ENCODE measurements around the gene COL4A3.

The COL4A3 gene

GRCh38 chr2:227241005-227241404, 76.6 kb downstream of the COL4A3 start:
- H3K36me3 ChIP-seq, result no peaks in the 10 kb centered on the region
- TF ChIP-seq, protein P1, sequence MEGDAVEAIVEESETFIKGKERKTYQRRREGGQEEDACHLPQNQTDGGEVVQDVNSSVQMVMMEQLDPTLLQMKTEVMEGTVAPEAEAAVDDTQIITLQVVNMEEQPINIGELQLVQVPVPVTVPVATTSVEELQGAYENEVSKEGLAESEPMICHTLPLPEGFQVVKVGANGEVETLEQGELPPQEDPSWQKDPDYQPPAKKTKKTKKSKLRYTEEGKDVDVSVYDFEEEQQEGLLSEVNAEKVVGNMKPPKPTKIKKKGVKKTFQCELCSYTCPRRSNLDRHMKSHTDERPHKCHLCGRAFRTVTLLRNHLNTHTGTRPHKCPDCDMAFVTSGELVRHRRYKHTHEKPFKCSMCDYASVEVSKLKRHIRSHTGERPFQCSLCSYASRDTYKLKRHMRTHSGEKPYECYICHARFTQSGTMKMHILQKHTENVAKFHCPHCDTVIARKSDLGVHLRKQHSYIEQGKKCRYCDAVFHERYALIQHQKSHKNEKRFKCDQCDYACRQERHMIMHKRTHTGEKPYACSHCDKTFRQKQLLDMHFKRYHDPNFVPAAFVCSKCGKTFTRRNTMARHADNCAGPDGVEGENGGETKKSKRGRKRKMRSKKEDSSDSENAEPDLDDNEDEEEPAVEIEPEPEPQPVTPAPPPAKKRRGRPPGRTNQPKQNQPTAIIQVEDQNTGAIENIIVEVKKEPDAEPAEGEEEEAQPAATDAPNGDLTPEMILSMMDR (IDR thresholded peaks at IDR 0.05; ENCODE audit: low read depth, low read length), result no peak
- H3K27me3 ChIP-seq (ENCODE audit: insufficient read depth, low read depth, severe bottlenecking), result no peaks in the 10 kb centered on the region
- H3K9me3 ChIP-seq (ENCODE audit: severe bottlenecking), result no peaks in the 10 kb centered on the region
- H3K4me3 ChIP-seq (ENCODE audit: low read depth, low read length), result no peak overlapping the region
- no peak overlapping the region for H3K27ac ChIP-seq
- no peak for DNase-seq

DNA sequence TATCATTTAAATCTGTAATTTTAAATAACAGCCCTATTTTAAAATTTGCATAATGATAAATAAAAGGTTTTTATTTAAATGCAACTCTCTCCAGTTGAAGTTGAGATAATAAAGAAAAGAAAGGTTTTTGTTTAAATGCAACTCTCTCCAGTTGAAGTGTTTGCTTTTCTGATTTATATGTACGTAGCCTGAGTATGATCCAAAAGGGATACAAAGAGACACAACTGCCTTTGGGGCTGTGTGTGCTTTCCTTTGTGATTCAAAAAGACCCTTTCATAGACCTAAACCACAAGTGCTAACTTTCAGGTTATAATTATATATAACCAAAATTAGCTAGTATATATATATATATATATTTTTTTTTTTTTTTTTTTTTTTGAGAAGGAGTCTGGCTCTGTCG, 84.5 kb downstream of the COL4A3 start:
- H3K27me3 ChIP-seq (ENCODE audit: insufficient read depth, low read depth, severe bottlenecking), result no peaks in the 10 kb centered on the region
- no peaks in the 10 kb centered on the region for H3K36me3 ChIP-seq
- no peak for DNase-seq
- no peak overlapping the region for H3K4me3 ChIP-seq (ENCODE audit: low read depth, low read length)
- TF ChIP-seq, protein P1 (IDR thresholded peaks at IDR 0.05; ENCODE audit: low read depth, low read length), result no peak
- no peak overlapping the region for H3K27ac ChIP-seq
- no peaks in the 10 kb centered on the region for H3K9me3 ChIP-seq (ENCODE audit: severe bottlenecking)

DNA sequence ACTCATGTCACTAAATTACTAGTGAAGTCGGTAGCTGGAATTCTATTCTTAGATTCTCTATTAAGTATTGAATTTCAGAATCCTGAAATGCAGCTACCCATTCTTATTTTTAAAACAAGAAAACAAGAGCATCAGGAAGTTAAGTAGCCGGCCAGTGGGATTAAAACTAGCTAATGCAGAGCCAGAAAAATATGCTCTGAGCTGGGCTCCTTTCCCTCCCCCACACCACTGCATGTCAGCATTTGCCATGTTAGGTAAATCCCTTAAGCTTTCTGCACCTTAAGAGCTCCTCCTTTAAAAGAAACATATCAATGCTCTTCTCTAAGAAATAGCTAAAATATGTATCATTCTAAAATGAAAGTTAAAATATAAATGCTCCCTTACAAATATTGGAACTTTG, 88.4 kb downstream of the COL4A3 start:
- no peak overlapping the region for H3K4me3 ChIP-seq (ENCODE audit: low read depth, low read length)
- TF ChIP-seq, protein P1 (IDR thresholded peaks at IDR 0.05; ENCODE audit: low read depth, low read length), result no peak
- H3K27me3 ChIP-seq (ENCODE audit: insufficient read depth, low read depth, severe bottlenecking), result no peaks in the 10 kb centered on the region
- H3K36me3 ChIP-seq, result no peaks in the 10 kb centered on the region
- DNase-seq, result peak; percentile 75
- H3K27ac ChIP-seq, result peak overlapping the region; percentile 65
- H3K9me3 ChIP-seq (ENCODE audit: severe bottlenecking), result no peaks in the 10 kb centered on the region

DNA sequence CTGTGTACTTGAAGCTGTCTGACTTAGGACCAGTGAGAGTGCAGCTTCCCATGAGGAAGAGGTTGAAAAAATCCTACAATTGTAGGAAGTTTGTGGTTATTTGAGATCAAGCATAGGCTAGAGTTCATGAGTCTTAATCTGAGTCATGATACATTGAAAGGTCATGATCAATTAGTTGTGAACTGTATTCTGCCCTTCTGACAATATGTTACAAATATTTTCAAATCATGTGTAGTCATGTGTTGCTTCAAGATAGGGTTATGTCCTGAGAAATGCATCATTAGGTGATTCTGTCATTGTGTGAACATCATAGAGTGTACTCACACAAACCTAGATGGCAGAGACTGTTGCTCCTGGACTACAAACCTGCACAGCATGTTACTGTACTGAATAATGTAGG, 92.2 kb downstream of the COL4A3 start:
- H3K4me3 ChIP-seq (ENCODE audit: low read depth, low read length), result no peak overlapping the region
- TF ChIP-seq, protein P1 (IDR thresholded peaks at IDR 0.05; ENCODE audit: low read depth, low read length), result no peak
- H3K27ac ChIP-seq, result no peak overlapping the region
- H3K36me3 ChIP-seq, result no peaks in the 10 kb centered on the region
- H3K27me3 ChIP-seq (ENCODE audit: insufficient read depth, low read depth, severe bottlenecking), result no peaks in the 10 kb centered on the region
- H3K9me3 ChIP-seq (ENCODE audit: severe bottlenecking), result no peaks in the 10 kb centered on the region
- no peak for DNase-seq

- DNase-seq, result no peak
- Histone ChIP-seq H3K27ac (no peak overlapping the region), H3K9me3 (ENCODE audit: severe bottlenecking) (no peaks in the 10 kb centered on the region), H3K27me3 (ENCODE audit: insufficient read depth, low read depth, severe bottlenecking) (no peaks in the 10 kb centered on the region), H3K4me3 (ENCODE audit: low read depth, low read length) (no peak overlapping the region), H3K36me3 (no peaks in the 10 kb centered on the region)
- TF ChIP-seq, protein P1 (IDR thresholded peaks at IDR 0.05; ENCODE audit: low read depth, low read length), result no peak
Measured at GRCh38 chr2:227257820-227258219, 93.4 kb downstream of the COL4A3 start.

- no peak for DNase-seq
- TF ChIP-seq, protein P1 (IDR thresholded peaks at IDR 0.05; ENCODE audit: low read depth, low read length), result no peak
- no peaks in the 10 kb centered on the region for H3K36me3 ChIP-seq
- H3K4me3 ChIP-seq (ENCODE audit: low read depth, low read length), result no peak overlapping the region
- H3K9me3 ChIP-seq (ENCODE audit: severe bottlenecking), result no peaks in the 10 kb centered on the region
- no peak overlapping the region for H3K27ac ChIP-seq
- no peaks in the 10 kb centered on the region for H3K27me3 ChIP-seq (ENCODE audit: insufficient read depth, low read depth, severe bottlenecking)
Measured at GRCh38 chr2:227260041-227260440, 95.6 kb downstream of the COL4A3 start.

All from WERI-Rb-1 (cell line).